AG10803 (cell line): ENCODE results near the gene ERP27.

ENCODE experiments used
- DNase-seq: peaks from one replicate; pipeline ENCODE4 v3.0.0; 2010; ENCODE audit warnings: low read depth
- H3K4me3 ChIP-seq: 2 replicates; pipeline ENCODE4 v1.5.1; 2011; ENCODE audit warnings: mild to moderate bottlenecking, low read length, control low read depth
- CTCF ChIP-seq: conservative IDR thresholded peaks from 2 replicates; pipeline ENCODE4 v1.5.1; 2011; ENCODE audit warnings: mild to moderate bottlenecking, low read length, control low read depth, inconsistent platforms

Gene ERP27

DNA sequence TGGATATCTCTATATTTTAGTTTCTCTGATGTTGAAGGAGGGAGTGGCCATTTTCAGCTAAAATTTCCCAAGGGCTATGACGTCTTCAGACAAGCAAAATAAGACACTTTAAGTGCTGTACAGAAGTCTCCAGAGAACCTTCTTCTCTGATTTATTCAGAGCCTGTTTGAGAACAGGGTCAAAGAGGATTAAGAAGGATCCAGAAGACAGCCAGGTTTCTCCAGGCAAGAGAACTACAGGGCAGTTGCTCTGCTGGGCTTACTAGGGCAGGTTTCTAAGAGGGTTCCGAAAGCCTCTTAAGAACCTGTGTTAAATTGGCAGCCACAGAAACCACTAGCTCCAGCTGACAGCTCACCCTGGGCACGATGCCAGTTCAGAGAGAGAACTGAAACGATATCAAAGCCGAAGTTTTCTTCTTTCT lies 53.9 kb downstream of the ERP27 start:
- no peak for TF ChIP-seq CTCF
- DNase-seq = peak; percentile 61
- no peak overlapping the region for H3K4me3 ChIP-seq

GRCh38 chr12:14883686-14884085 lies 54.7 kb downstream of the ERP27 start:
- TF ChIP-seq CTCF = no peak

GRCh38 chr12:14880890-14881453 lies 57.4 kb downstream of the ERP27 start:
- TF ChIP-seq CTCF = no peak
- no peak overlapping the region for H3K4me3 ChIP-seq
- DNase-seq = no peak

More at GRCh38 chr12:14883686-14884085, 54.7 kb downstream of the ERP27 start:
- no peak overlapping the region for H3K4me3 ChIP-seq
- DNase-seq = no peak

- TF ChIP-seq CTCF = no peak
These were observed 59.0 kb downstream of the ERP27 start for GRCh38 chr12:14879222-14879933.

GRCh38 chr12:14878488-14878887 lies 59.8 kb downstream of the ERP27 start:
- no peak for TF ChIP-seq CTCF
- H3K4me3 ChIP-seq = no peak overlapping the region
- DNase-seq = no peak

More at GRCh38 chr12:14879222-14879933, 59.0 kb downstream of the ERP27 start:
- no peak overlapping the region for H3K4me3 ChIP-seq
- DNase-seq = no peak

- no peak for DNase-seq
- TF ChIP-seq CTCF = no peak
- H3K4me3 ChIP-seq = no peak overlapping the region
These were observed 61.5 kb downstream of the ERP27 start for GRCh38 chr12:14876833-14877232.

DNA sequence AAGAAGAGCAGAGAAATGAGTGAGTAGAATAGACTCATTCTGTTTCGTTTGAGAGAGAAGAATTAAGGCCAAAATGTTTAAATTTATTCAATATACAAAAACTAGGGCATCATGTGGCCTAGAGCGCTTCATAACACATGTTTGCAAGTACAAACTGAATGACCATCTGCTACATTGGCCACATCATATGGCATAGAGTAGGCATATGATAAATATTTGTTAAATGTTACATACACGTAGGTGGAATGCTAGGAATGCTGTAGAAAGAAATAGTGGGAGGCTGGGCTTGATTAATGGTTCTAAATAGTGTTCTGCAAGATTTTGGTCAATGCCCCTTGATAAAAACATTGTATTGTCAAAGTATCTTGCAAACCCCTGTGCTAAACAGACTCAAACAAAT lies 63.5 kb downstream of the ERP27 start:
- peak; percentile 12 for DNase-seq
- H3K4me3 ChIP-seq = no peak overlapping the region
- no peak for TF ChIP-seq CTCF
